HuH-7.5 (cell line): Measurements from ENCODE around the gene CNTNAP4.

ENCODE experiments used
- DNase-seq: peaks from one replicate; pipeline ENCODE4 v3.0.0; 2011; ENCODE audit warnings: low spot score

CNTNAP4 gene

DNA sequence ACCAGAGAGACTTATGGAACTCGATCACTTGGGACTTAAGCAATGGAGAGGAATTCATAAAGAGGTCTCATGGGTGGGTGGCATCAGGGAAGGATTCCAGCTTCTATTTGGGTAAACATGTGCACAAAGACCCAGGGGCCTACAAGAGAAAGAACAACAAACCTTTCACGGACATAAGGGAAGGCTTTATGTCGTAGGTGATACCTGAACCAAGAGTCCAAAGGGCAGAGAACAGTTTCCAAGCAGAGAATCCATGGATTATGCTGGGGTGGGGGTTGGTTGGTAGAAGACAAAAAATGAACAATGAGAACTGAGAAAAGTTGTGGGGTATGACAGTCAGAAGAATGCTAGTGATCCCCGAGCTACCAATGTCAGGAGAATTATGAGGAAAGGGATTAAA lies 119.8 kb downstream of the CNTNAP4 start:
- DNase-seq: peak; percentile 16

DNA sequence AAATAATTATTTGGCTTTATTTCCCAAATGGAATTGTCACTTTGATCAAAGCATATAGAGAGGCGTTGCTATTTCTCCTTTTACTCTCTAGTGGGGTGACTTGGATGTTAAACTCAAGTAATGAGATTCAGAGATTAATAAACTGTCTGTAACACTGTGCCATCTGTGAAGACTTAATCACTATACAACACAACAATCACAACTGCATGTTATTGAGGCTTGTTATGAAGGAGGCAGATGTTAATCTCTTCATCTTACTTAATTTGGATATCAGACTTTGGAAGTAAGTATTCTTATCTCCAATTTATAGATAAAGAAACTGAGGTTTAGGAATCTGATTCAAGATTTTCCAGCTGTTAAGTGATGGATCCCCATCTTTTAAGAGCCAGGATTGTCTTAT lies 132.5 kb downstream of the CNTNAP4 start:
- DNase-seq: no peak

DNA sequence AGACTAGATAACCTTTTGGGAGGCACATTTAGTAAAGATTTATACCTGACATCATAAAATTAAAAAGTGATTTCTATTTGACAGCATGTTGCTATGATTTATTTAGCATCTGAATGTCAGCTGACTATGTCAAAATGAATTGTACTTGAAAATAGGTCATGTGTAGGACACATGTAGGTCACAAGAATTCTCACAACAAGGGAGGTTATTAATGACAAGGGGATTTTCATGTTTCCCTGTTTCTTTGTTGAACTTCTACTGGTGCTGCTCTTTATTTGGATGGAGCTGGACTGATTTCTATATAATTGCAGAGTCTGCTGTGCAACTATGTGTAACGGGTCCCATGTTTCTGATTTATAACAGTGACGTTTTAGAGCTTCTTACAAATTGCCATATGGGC lies 144.4 kb downstream of the CNTNAP4 start:
- DNase-seq: no peak

DNA sequence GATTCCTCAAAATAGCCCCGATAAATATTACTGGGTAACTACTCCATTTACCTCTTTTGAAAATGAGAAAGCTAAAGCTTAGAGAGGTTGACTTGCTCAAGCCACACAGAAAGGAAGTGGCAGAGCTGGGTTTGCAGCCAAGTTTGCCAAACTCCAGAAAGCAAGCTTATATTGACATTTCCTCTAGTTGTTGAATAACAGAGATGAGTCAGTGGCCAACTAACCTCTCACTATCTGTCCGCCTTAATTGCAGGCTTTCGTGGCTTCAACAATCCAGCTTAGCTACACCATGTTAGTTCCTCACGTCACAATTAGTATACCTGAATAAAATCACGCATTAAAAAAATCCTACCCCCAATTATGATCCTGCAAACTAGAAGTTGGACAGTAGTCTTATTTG lies 151.7 kb downstream of the CNTNAP4 start:
- DNase-seq: peak; percentile 13

DNA sequence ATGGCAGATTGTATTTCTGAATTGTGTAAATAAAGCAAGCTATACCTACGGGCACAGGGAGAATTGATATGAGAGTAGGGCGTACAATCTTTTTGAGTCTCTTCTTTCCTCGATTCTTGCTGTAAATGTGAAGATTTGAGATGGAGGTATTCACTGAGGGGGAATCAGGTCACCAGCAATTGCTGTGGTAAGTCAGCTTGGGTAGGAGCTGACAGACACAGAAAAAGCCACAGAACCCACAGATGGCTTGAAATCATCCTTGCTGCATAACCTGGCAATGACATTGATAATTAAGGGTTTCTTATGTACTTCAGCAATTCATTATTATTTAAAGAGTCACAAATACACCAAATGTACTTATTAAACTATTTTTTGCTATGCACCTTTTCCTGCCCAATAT lies 164.2 kb downstream of the CNTNAP4 start:
- no peak for DNase-seq

DNA sequence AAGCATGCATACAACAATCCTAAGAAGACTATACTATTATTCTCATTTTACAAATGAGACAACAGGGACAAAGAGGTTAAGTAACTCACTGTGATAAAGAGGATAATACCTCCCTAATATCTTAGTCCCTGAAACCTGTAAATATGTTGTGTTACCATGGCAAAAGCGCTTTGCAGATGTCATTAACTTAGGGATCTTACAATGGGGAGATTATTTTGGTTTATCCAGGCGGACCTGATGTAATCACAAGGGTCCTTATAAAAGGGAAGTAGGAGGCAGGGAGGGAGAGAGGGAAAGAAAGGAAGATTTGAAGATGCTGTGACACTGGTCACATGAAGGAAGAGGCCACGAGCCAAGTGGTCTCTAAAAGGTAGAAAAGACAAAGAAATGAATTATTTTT lies 164.7 kb downstream of the CNTNAP4 start:
- DNase-seq: no peak

DNA sequence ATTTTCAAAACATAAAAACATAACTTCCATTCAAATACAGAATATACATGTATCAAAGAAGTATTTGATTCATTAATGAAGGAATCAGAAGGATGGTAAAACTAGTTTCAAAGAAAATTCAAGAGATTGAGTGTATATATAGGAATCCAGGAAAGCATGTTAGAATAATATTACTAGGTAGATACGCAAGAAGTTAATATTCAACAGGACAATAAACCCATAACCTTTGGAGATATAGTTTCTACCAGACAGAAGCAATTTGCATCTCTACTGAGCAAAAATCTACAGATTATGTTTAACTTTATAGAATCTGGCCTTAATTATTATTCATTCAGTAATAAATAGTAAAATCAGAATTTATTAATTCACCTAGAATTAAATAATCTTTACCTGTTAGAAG lies 166.8 kb downstream of the CNTNAP4 start:
- DNase-seq: no peak

DNA sequence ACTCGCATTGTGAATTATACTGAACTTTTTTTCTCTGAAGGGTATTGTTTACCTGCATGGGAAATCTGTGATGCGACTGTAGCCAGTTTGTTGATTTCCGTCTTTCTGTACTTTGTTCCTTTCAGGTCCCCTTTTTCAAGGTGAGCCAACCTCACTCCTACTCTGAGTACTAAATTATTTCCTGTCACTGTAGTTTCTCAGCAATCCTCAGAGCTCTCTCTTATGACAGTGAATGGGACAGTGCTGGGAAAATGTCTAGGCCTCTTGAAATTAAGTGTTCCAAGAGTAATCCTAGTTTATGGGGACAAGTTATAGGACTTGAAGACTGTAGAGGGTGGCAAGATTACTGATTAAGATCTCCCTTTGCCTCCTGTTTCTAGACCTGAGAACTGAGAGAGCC lies 167.6 kb downstream of the CNTNAP4 start:
- DNase-seq: no peak

DNA sequence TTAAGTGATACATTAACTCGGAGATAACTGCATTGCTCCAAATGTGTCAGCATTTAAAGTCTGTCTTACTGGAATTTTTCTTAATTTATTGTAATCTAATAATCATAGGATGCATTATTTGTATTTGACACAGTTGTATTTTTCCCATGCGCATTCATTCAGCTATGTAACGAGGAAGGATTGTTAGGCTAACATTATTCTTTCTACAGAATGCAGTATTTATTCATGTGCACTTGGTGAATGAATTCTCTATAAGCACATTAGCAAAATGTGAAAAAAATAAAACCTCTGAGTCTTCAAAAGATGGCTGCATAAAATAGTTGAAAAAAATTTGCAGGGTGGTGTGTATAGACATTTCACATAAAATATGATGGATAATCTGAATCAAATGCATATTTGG lies 168.6 kb downstream of the CNTNAP4 start:
- no peak for DNase-seq

DNA sequence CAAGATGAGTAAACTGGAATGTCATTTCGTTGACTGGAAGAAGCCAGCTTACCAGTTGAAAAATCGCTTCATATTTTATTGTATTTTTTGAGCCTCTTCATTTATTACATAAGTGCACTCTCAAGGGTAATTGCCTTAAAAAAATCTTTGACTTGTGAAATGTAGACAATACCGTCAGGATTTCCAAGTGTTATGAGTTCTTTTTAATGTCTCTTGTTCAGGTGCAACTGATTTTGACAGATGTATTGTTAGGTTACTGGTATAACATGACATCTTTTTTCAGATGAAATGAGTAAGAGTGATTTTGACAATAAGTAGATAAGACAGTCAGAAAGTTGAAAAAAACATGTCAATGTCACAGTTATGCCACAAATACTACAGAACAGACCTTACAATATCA lies 169.1 kb downstream of the CNTNAP4 start:
- no peak for DNase-seq

DNA sequence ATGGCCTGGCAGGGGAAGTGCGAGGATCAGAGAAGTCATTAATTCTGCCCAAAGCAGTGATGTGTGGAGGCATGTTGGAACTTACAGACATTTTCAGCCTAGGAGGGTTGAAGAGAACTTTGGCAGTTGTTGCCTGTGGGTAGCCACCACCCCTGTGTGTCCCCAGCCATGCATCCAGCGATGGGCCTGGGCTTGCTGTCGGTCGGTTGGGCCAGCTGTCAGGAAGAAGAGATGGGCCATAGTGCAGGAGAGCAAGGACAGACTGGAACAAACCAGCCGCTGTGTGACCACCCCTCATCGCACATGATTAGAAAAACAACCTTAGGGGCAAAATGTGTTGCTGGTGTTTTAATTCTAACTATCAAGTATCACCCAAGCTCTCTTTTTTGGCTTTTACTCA lies 173.7 kb downstream of the CNTNAP4 start:
- DNase-seq: no peak

DNA sequence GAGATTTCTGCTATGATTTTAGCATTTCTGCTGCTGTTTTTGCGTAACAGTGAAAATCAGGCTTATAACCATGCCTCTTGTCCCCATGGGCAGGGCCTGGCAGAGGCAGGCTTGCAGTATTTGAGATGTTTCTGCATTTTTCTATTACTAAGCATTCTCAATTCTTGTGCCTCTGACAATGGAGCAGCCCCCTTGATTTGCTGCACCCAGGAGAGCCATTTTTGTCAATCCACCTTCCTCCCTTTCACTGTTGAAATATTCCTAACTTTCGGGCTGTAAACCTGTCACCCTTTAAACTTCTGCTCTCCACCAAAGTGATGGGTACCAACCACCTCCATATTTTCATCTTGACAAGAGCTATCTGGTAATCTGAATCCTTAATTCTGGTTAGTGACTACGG lies 178.1 kb downstream of the CNTNAP4 start:
- DNase-seq: no peak

DNA sequence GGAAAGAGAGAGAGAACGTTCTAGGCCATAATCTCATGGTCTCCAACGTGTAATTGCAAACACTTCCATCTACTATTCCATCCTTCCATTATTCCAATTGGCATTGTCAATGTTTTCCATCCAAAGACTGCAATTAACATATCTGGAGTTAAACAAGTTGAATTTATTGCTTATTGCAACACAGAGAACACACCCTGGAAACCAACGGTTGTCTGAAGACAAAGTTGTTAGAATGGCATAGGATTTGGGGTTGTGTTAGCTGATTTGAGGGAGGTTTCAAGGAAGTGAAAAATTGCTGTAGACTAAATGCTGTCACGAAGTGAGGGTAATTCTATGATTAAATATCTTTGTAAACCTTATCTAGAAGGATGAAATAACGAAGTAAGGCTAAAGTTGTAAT lies 178.8 kb downstream of the CNTNAP4 start:
- DNase-seq: no peak

DNA sequence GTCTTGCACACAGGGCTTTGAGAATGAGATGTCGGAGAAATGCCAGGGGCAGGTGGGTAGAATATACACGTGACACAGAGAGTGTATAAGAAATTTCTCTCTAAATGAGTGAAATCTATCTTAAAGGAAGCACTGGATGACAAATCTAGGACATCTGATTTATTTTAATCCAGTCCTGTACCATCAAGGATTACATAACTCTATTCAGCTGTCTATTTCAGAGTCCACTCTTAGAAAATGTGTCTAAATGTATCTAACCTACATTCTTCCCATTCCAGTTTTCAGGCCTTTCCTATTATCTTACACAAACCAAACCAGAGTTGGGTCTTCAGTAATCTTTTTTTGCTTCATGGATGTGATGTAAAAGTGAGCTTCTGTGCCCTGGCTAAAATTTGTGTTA lies 181.9 kb downstream of the CNTNAP4 start:
- DNase-seq: no peak

DNA sequence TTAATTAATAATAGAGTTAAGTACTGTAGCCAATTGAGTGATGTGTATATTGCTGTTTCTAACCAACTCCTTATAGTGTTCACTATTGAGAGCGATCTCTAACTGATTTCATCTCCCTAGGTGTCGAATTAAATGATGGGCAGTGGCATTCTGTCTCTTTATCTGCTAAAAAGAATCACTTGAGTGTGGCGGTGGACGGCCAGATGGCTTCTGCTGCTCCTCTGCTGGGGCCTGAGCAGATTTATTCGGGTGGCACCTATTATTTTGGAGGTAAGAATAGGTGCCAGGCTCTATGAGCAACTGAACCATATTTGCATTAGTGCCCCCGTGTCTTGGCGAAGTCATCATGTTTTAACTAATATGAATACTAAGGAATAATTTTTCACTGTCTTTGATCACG lies 184.6 kb downstream of the CNTNAP4 start:
- DNase-seq: no peak

DNA sequence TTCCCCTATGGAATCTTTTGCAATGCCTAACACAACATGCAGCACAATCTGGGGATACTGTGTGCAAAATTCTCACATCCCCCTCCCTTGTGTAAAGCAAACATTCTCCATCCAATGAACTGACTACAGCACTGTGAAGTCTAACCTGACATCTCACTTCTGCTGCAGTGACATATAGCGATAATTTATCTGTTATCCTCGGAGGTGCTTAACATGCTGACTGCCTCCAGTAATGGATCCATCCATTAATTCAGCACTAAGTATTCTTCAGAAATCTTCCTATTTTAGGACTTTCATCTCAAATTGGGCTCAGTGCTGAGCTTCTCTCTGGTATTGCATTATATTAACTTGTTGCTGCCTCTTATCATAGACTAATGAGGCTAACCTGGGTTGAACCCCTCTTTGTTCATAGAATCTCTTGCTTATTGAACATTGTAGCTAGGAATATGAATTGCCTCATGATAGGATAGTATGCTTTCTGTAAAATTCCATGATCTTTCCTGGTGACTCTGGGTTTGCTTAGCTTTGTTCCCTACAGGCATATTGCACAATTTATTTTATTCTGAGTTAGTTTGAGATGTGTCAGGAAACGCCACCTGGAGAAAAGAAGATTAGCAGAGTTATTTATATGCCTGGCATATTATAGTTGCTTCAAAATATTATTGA lies 187.9 kb downstream of the CNTNAP4 start:
- no peak for DNase-seq

DNA sequence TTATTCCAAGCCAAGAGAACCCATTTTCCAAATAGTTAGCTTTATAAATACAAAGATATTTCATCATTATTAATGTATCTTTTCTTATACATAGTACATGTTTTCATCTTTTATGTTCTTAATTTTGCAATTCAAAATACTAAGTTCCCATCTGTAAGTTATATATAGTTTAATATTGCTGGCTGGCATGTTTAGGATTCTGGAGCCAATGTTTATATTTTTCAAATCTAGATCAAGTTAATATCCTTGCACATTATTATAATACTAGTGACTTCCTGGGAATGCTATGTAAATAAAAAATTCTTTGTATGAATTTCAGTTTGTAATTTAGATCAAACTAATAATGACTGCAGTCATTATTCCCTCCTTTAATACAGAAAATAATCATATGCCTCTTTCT lies 189.7 kb downstream of the CNTNAP4 start:
- DNase-seq: no peak

DNA sequence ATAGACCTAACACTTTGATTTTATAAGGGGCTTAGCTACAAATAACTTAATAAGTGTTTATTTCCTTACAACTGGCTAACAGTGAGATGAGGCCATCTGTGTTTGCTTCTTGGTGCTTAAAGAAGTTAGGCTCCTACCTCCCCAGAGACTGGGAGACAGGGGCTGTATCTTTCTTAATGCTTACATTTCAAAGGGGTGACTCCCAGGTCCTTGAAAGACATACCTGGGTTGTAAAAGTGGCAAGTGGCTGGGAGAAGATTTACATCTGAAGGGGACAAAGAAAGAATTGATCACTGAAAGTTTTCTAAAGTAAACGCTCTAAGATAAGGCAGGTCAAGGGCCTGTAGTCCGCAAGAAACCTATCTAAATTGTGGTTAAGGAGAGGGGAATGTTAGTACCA lies 196.8 kb downstream of the CNTNAP4 start:
- no peak for DNase-seq

DNA sequence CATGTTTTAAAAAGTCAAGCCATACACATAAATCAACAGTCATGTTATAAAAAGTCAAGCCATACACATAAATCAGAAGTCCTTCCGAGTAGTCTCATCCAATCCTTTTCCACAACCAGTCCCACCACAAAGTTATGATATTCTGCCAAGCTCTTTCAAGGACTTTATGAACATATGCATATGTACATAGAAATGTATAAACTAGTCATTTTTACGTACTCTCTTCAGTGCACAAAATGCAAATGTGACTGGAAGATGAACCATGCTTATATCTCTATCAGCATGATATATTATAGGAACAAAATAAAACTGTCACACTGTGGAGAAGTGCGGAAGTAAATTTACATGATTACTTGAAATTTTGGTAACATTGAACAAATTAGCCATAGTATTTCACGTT lies 200.9 kb downstream of the CNTNAP4 start:
- no peak for DNase-seq

DNA sequence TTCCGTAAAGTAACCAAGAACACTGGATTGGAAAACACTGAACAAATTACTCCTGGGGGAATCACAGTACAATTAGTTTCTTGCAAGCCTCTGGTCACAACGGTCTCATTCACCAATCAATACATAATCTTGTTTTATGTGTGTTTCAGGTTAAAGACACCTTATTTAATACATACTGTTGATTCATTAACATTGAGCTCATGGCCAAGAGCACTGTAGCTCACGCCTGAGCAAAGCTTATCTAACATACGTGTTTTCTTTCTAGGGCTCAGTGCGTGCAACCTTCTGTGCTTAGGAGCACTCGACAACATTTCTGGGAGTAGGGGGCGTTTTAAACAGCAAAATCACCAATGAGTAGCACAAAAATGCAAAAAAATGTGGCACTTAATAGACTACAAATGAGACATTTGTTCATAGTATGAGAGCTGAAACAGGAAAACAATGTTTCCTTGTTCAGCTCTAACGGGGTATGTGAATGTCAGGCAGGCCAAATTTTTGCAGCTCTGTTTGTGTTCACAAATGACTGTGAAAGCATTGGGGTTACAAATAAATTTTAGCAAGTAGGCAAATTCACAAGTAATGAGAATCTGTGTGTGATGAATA lies 206.2 kb downstream of the CNTNAP4 start:
- DNase-seq: no peak

DNA sequence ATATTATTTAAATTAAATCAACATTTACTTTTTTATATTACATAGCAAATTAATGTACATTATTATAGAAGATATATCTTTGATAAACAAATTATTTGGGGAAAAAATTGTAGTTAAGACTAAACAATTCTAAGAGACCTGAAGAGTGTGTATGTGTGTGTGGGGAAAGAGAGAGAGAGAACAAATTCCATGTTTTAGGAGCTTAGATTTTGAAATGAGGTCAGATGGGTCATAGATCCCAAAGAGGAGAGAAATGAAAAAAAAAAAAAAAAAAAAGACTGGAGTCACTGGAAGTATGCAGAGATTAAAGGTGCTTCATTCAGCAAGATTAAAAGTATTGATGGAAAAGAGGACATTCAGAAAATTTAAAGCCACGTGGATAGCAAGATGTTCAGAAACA lies 206.8 kb downstream of the CNTNAP4 start:
- DNase-seq: no peak

DNA sequence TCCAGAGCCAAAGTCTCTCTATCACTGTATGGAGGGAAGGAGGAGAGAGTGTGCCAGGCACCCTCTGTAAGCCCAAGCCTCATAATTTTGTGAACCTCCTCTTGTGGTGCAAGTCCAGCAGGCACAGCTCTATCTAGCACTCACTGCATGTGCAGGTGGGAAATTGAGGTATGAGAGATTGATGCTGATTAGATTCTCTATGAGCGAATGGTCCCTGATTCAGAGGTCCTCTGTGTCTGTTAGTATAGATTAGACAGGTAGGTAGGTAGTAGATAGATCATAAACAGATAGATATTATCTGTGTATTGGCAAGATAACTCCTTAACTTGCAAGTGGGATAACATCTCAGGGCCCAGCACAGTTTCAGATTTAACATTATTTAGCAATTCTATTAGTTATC lies 209.5 kb downstream of the CNTNAP4 start:
- DNase-seq: no peak

DNA sequence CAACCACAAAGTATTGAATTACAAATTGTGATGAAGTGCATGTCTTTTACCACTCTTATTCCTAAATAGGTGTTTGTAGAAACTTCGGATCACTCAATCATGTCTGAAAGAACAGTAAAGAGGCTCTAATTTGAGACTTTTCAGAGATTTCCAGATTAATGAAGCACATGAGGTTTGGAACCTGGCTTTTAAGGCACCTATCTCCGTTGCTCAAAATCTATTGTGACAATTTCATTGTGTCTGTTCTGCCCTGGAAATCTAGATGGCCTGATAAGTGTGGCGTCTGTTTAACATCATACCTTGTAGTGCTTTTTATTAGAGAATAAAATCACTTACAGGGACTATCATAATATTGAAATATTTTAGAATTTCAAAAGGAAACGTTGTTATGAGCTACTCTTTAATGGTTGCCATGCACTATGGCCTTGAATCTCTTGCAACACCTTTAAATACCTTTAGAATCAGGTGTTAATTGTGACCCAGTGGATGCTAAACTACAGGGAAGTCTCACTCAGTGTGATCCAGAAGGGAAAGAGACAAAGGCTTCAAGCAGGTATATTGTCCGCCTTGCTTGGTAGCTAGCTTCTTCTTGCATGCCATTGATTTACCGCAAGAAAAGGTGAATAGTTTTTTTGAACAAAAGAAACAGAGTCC lies 210.3 kb downstream of the CNTNAP4 start:
- DNase-seq: no peak

DNA sequence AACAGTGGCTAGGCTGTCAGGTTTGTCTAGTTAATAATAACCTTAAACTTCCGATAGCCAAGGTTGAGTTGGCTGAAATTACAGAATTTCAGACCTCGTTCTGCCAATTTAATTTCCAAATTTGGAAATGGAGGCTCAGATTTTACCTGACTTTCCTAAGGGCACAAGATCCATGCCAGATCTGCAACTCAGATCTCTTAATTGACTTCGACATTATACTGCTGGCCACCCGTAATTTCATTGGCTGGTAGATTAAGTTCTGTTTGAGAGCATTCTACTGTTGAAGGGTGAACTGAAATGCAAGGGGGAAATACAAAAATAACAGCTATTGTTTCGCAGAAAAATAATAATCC lies 210.8 kb downstream of the CNTNAP4 start:
- DNase-seq: no peak
